Embryonic facial prominence (tissue), 1 donor: ENCODE results near the gene OR4F6.

Experiments used
- DNase-seq: peaks from one replicate; pipeline ENCODE4 v3.0.0-alpha.2; 2016; ENCODE audit errors: extremely low spot score

The OR4F6 gene

GRCh38 chr15:101804375-101804774 is 1.1 kb downstream of the OR4F6 start:
- no peak for DNase-seq

- no peak for DNase-seq
These were observed 1.6 kb downstream of the OR4F6 start for GRCh38 chr15:101804941-101805340.

DNA sequence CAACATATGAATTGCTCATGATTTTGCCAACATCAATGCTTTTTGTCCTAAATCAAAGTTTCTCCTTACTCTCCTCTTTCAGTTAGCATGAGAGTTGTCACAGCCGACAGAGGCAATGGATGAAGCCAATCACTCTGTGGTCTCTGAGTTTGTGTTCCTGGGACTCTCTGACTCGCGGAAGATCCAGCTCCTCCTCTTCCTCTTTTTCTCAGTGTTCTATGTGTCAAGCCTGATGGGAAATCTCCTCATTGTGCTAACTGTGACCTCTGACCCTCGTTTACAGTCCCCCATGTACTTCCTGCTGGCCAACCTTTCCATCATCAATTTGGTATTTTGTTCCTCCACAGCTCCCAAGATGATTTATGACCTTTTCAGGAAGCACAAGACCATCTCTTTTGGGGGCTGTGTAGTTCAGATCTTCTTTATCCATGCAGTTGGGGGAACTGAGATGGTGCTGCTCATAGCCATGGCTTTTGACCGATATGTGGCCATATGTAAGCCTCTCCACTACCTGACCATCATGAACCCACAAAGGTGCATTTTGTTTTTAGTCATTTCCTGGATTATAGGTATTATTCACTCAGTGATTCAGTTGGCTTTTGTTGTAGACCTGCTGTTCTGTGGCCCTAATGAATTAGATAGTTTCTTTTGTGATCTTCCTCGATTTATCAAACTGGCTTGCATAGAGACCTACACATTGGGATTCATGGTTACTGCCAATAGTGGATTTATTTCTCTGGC is 2.5 kb downstream of the OR4F6 start:
- DNase-seq: no peak

DNA sequence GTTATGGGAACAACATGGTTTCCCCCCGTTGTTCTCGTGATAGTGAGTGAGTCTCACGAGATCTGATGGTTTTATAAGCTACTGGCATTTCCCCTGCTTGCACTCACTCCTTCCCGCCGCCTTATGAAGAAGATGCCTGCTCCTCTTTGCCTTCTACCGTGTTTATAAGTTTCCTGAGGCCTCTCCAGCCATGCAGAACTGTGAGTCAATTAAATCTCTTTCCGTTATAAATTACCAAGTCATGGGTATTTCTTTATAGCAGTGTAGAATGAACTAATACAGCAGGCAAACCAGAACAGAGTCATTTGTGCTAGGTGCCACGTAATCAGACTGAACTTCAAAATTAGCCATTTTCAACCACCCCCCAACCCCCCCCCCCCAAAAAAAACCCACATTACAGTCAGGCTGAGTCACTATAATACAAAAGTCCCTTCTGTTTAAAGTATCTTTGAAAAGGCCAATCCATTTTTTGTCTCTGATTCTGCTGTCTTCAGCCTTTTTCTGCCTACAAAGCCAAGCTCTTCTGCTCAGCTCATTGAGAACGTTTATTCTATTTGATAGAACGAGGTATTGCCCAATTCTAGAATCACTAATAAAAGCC is 4.1 kb downstream of the OR4F6 start:
- DNase-seq: no peak

GRCh38 chr15:101808201-101808600 is 4.9 kb downstream of the OR4F6 start:
- no peak for DNase-seq

DNA sequence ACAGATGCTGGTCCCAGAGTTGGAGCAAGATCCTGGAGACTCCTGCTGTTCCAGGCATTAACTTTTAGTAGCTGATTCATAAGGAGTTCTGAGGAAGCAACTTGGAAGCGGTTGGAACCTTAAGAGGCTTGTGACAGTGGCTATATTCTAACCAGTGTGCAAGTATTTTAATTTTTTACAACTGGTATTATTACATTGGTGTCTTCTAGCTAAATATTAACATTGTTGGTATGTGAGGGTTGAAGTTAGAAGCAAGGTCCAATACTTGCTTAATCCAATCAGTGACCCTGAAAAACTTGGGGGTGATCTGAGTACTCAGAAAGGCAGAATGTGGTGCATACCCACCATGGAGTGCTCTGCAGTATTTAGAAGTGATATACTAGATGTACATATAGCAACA is 7.1 kb downstream of the OR4F6 start:
- DNase-seq: no peak

DNA sequence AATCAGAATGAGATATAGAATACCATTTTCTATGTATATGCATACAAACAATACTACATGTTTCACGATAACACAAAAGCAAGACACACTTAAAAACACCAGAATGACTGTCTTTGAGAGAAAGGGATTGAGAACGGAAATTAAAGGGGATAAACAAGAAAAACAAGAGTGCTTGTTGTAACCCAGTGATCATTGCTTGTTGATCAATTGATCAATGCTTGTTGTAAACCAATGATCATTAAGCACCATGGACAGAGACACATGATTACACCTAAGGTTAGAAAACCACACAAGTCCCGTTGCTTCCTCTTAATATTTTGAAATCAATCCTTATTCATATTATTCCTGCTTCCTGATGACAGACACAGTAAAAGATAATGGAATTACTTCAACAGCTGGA is 7.6 kb downstream of the OR4F6 start:
- DNase-seq: no peak

DNA sequence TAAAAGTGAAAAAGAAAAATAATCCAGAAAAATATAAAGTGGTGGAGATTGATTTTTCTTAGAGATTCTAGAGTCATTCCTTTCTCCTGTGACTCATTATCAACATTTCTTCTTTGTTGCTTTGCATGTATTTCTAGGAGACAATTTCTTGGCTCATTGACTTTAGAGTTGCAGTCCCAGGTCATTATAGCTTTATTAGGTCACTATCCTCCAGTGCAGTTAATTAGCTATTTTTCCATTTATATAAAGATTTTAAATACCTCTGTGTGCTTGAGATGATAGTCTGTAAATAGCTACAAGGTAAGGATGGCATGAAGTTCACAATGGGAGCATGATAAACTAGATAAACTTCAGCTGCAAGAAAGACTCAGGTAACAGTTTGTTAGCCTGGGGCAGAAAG is 8.6 kb downstream of the OR4F6 start, which contains the start of gene OR4F15:
Gene OR4F15, plus strand, starts transcription at position 301 of the 400 bp plus-strand sequence. CDS start 5,985 bp downstream, outside the sequence.
- DNase-seq: no peak

DNA sequence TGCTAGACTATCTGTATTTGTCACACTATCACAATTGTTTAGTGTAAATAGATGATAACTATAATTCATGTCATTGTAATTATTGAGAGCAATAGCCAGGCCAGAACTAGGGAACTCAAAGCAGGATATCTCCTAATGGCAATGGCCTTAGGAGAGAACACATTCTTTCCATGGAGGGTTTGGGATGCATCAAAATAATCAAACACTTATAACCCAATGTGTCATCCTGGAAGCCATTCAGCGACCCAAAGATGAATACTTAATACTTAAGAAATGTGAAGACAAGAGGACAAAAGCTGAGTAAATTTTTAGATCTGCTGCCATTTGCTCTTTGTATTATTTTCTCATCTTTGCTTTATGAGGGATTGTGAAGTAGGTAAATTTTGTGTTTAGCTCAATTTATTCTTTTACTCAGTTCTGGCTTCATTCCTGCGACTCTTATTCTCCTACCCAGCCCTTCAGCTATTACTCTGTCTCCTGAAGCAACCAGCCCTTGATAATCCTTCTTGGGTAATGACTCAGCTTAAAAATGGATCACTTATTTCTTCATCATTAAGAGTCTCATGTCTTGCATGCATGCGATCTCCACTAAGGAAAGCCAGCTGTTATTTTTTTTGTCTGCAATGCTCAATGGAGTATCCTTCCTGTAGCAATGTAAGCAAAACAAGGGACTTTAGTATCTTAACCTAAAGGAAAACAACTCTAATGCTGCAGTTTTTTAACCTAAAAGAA is 10.7 kb downstream of the OR4F6 start:
- no peak for DNase-seq

DNA sequence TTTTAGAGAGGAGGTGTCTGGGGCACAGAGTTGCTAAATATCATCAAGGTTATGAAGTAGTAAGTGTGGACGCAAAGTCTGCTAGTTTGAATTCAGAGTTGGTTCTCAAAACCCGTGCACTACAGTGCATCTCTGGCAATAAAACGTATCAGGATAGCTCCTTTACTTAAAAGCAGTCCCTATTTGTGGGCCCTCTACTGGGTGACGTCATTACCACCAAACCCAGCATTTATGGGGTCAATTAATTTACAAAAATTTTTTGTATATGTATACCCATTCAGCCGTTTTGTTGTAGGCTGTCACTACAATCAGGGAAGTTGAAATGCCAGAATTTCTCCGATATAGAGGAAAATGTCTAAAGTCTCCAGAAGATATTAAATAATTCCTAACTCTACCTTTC is 17.5 kb downstream of the OR4F6 start:
- DNase-seq: no peak

- no peak for DNase-seq
These were observed 23.9 kb downstream of the OR4F6 start for GRCh38 chr15:101827257-101827656.

DNA sequence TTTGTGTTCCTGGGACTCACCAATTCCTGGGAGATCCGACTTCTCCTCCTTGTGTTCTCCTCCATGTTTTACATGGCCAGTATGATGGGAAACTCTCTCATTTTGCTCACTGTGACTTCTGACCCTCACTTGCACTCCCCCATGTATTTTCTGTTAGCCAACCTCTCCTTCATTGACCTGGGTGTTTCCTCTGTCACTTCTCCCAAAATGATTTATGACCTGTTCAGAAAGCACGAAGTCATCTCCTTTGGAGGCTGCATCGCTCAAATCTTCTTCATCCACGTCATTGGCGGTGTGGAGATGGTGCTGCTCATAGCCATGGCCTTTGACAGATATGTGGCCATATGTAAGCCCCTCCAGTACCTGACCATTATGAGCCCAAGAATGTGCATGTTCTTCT is 25.5 kb downstream of the OR4F6 start:
- DNase-seq: no peak

- DNase-seq: no peak
These were observed 38.3 kb downstream of the OR4F6 start for GRCh38 chr15:101841656-101842055.

- DNase-seq: no peak
These were observed 41.6 kb downstream of the OR4F6 start for GRCh38 chr15:101844916-101845315.

DNA sequence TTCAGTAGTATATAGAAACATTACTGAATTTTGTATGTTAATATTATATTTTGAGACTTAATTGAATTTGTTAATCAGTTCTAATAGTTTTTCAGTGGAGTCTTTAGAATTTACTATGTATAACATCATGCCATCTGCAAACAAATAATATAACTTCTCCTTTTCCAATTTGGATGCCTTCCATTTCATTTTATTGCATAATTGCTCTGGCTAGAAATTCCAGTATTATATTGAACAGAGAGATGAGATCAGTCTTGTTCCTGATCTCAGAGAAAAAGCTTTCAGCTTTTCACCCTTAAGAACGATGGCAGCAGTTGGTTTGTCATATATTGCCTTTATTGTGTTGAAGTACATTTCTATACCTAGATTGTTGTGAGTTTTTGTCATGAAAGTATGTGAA is 49.0 kb downstream of the OR4F6 start:
- no peak for DNase-seq
